SK-N-SH (cell line): ENCODE data around the gene GART. TPM values are rescaled to one million over a fixed set of nuclear protein-coding genes. Genes with fewer than 3 reads are reported as not detected.

ENCODE experiments used
- CTCF ChIA-PET: fragments of 300-600, 350-600 bp; formaldehyde crosslinking; extraction: SDS; loops from one replicate; lab custom pipeline; 2021; lab: Yijun Ruan, JAX
- POLR2A ChIA-PET: fragments of 350-600 bp; sonication (Branson Sonifier 250); formaldehyde crosslinking; extraction: SDS; loops from one replicate; lab custom pipeline; 2020; ENCODE audit warnings: antibody characterized with exemption, inconsistent platforms; lab: Yijun Ruan, JAX
- DNase-seq: peaks from one replicate; pipeline ENCODE4 v3.0.0; 2012
- H2AFZ ChIP-seq: fragments of 200-600 bp; sonication (generic); 2 replicates; pipeline ENCODE4 v1.8.1; 2016; ENCODE audit warnings: antibody characterized with exemption, mild to moderate bottlenecking, low read depth
- H3F3A ChIP-seq: fragments of 200-600 bp; sonication (generic); replicated peaks from 2 replicates; pipeline ENCODE3; 2016; ENCODE audit warnings: antibody characterized with exemption, mild to moderate bottlenecking; ENCODE audit not compliant: insufficient read depth
- H3K27ac ChIP-seq, 2 experiments: fragments of 200-500 bp in 1 of 2; fragments of 200-600 bp in 1 of 2; sonication (Bioruptor generic) in 1 of 2; sonication (generic), shearing (Covaris generic) in 1 of 2; 2 replicates each; pipeline versions ENCODE4 v1.5.1 to v1.6.1; 2014 to 2016; ENCODE audit warnings: low read depth in 2 of 2, inconsistent platforms in 1 of 2, low read length in 1 of 2, mild to moderate bottlenecking in 1 of 2, mixed read lengths in 1 of 2
- H3K27me3 ChIP-seq: fragments of 200-600 bp; sonication (generic), shearing (Covaris generic); 2 replicates; pipeline ENCODE4 v1.6.1; 2016; ENCODE audit warnings: mixed run types; ENCODE audit not compliant: insufficient read depth
- H3K36me3 ChIP-seq, 2 experiments: fragments of 200-500 bp in 1 of 2; fragments of 200-600 bp in 1 of 2; sonication (Bioruptor generic) in 1 of 2; sonication (generic) in 1 of 2; replicated peaks in 1 of 2; 2 replicates each; pipeline versions ENCODE3 to v1.5.1; 2014 to 2016; ENCODE audit warnings: low read length in 1 of 2, mild to moderate bottlenecking in 1 of 2; ENCODE audit not compliant: insufficient read depth in 2 of 2, control insufficient read depth in 1 of 2
- H3K4me1 ChIP-seq, 2 experiments: fragments of 200-500 bp in 1 of 2; fragments of 200-600 bp in 1 of 2; sonication (Bioruptor generic) in 1 of 2; sonication (generic), shearing (Covaris generic) in 1 of 2; 2 replicates each; pipeline versions ENCODE4 v1.5.1 to v1.6.1; 2014 to 2016; ENCODE audit warnings: low read depth in 1 of 2, low read length in 1 of 2, mixed run types in 1 of 2; ENCODE audit not compliant: insufficient read depth in 2 of 2, control insufficient read depth in 1 of 2
- H3K4me2 ChIP-seq: fragments of 200-600 bp; sonication (generic), shearing (Covaris generic); 2 replicates; pipeline ENCODE4 v1.6.1; 2017; ENCODE audit warnings: mixed run types
- H3K4me3 ChIP-seq, 2 experiments: fragments of 200-500 bp in 1 of 2; fragments of 200-600 bp in 1 of 2; sonication (Bioruptor generic) in 1 of 2; sonication (generic), shearing (Covaris generic) in 1 of 2; 2 replicates each; pipeline versions ENCODE4 v1.5.1 to v1.8.1; 2014 to 2016; ENCODE audit warnings: low read depth in 2 of 2, inconsistent platforms in 1 of 2, low read length in 1 of 2, mild to moderate bottlenecking in 1 of 2, mixed read lengths in 1 of 2, moderate library complexity in 1 of 2
- H3K79me2 ChIP-seq: fragments of 200-600 bp; sonication (generic); 2 replicates; pipeline ENCODE4 v1.8.1; 2017; ENCODE audit warnings: mild to moderate bottlenecking; ENCODE audit not compliant: insufficient read depth
- H3K9ac ChIP-seq: fragments of 200-600 bp; sonication (generic); 2 replicates; pipeline ENCODE4 v1.6.1; 2017; ENCODE audit warnings: mixed run types
- H3K9me2 ChIP-seq: fragments of 200-600 bp; sonication (generic); 2 replicates; pipeline ENCODE4 v1.6.1; 2017; ENCODE audit warnings: mixed run types
- H3K9me3 ChIP-seq: fragments of 200-600 bp; sonication (generic); 2 replicates; pipeline ENCODE4 v1.6.1; 2017; ENCODE audit warnings: mixed run types, mild to moderate bottlenecking, moderate library complexity
- H4K20me1 ChIP-seq: fragments of 200-600 bp; sonication (generic); 2 replicates; pipeline ENCODE4 v1.6.1; 2017; ENCODE audit warnings: mild to moderate bottlenecking, mixed run types; ENCODE audit not compliant: insufficient read depth
- CHD2 ChIP-seq: fragments of 150-350 bp; IDR thresholded peaks from 2 replicates; pipeline ENCODE4 v1.6.1; 2018; ENCODE audit warnings: low read length; ENCODE audit not compliant: partially characterized antibody
- ELF1 ChIP-seq: IDR thresholded peaks from 2 replicates; pipeline ENCODE4 v1.4.0; 2012
- EP300 ChIP-seq, 2 experiments: IDR thresholded peaks; 2 replicates each; pipeline versions ENCODE4 v1.4.0 to v1.6.1; 2012; ENCODE audit warnings: borderline replicate concordance in 1 of 2, low read depth in 1 of 2, low read length in 1 of 2
- EZH2phosphoT487 ChIP-seq: fragments of 200-600 bp; sonication (generic); IDR thresholded peaks from 2 replicates; pipeline ENCODE4 v1.6.1; 2017; ENCODE audit warnings: low read depth, mixed run types, mild to moderate bottlenecking, antibody characterized with exemption, moderate library complexity, borderline replicate concordance
- FOXJ3 ChIP-seq: sonication (generic); formaldehyde crosslinking; IDR thresholded peaks from 2 replicates; pipeline ENCODE4 v1.5.1; 2020; ENCODE audit warnings: mild to moderate bottlenecking, missing genetic modification reagents
- FOXM1 ChIP-seq: IDR thresholded peaks from 2 replicates; pipeline ENCODE4 v1.4.0; 2012; ENCODE audit warnings: low read depth, mild to moderate bottlenecking
- GATA2 ChIP-seq: sonication (generic); formaldehyde crosslinking; IDR thresholded peaks from 2 replicates; pipeline ENCODE4 v1.5.0; 2020; ENCODE audit warnings: mild to moderate bottlenecking, missing genetic modification reagents
- JUND ChIP-seq: IDR thresholded peaks from 2 replicates; pipeline ENCODE4 v1.4.0; 2012
- MEF2A ChIP-seq: IDR thresholded peaks from 2 replicates; pipeline ENCODE4 v1.4.0; 2012; ENCODE audit warnings: low read depth, borderline replicate concordance
- NFIC ChIP-seq: IDR thresholded peaks from 2 replicates; pipeline ENCODE4 v1.4.0; 2012; ENCODE audit warnings: borderline replicate concordance
- NRF1 ChIP-seq: IDR thresholded peaks from 2 replicates; pipeline ENCODE4 v1.6.1; 2012; ENCODE audit warnings: low read depth, mild to moderate bottlenecking, low read length
- POLR2AphosphoS5 ChIP-seq: IDR thresholded peaks from 2 replicates; pipeline ENCODE4 v1.6.1; 2012; ENCODE audit warnings: low read depth, low read length
- RCOR1 ChIP-seq: fragments of 150-350 bp; IDR thresholded peaks from 2 replicates; pipeline ENCODE4 v1.6.1; 2017; ENCODE audit warnings: antibody characterized with exemption, low read length
- SMC3 ChIP-seq: IDR thresholded peaks from 2 replicates; pipeline ENCODE4 v1.6.1; 2012; ENCODE audit warnings: low read depth, low read length, improper control_type of control experiment
- TEAD4 ChIP-seq: IDR thresholded peaks from 2 replicates; pipeline ENCODE4 v1.4.0; 2012; ENCODE audit warnings: mild to moderate bottlenecking, borderline replicate concordance; ENCODE audit not compliant: insufficient read depth
- YY1 ChIP-seq: IDR thresholded peaks from 2 replicates; pipeline ENCODE4 v1.4.0; 2012; ENCODE audit warnings: low read depth, mild to moderate bottlenecking
- WGBS: methylation state at CpG from one replicate; pipeline ENCODE4 v1.1.6; 2017; ENCODE audit warnings: low lambda C conversion rate; 5-methylcytosine and 5-hydroxymethylcytosine counted together
- polyA plus RNA-seq, 3 experiments: library from polyadenylated mRNA; depleted of rRNA; stranded (reverse); fragments of >200 nt; gene quantifications; 2 replicates each; pipeline ENCODE4 v1.2.3, GENCODE V29; 2012
- TF ChIP-seq, protein P1 (sequence below): IDR thresholded peaks from 2 replicates; pipeline ENCODE4 v1.6.1; 2012; ENCODE audit warnings: mild to moderate bottlenecking, low read depth, low read length, moderate library complexity
- TF ChIP-seq, protein P2 (sequence below): fragments of 150-350 bp; IDR thresholded peaks from 2 replicates; pipeline ENCODE4 v1.6.1; 2017; ENCODE audit warnings: antibody characterized with exemption, low read length, low read depth, borderline replicate concordance
- TF ChIP-seq, protein P3 (sequence below): IDR thresholded peaks from 2 replicates; pipeline ENCODE4 v1.4.0; 2012; ENCODE audit warnings: low read depth, borderline replicate concordance

The GART gene
- polyA plus RNA-seq, 1 of the 3 experiments (the other 2 are of a cell fraction), result 17.3 TPM

DNA sequence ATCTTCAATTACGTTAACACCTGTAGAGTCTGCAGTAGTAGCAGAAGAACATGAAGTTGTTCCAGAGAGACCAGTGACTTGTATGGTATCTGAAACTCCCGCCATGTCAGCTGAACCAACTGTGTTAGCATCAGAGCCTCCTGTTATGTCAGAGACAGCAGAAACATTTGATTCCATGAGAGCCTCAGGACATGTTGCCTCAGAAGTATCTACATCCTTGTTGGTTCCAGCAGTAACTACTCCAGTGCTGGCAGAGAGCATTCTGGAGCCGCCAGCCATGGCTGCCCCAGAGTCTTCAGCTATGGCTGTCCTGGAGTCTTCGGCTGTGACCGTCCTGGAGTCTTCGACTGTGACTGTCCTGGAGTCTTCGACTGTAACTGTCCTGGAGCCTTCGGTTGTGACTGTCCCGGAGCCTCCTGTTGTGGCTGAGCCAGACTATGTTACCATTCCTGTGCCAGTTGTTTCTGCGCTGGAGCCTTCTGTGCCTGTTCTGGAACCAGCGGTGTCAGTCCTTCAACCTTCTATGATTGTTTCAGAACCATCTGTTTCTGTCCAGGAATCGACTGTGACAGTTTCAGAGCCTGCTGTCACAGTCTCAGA, 11.2 kb upstream of the GART start:
- H3K9ac ChIP-seq, result no peak overlapping the region
- 87% methylated on average over 6 of the region's 12 CpGs for WGBS
- POLR2A ChIA-PET, result no interaction called here
- no peaks in the 10 kb centered on the region; a peak in 2 of 4 replicates for H3K4me1 ChIP-seq
- H3K27ac ChIP-seq, result no peak overlapping the region
- no peak overlapping the region for H3K4me2 ChIP-seq
- DNase-seq, result no peak
- H3K9me2 ChIP-seq, result no peaks in the 10 kb centered on the region
- no peak overlapping the region for H3K4me3 ChIP-seq
- no peak overlapping the region for H2AFZ ChIP-seq
- H4K20me1 ChIP-seq, result peaks cover 97% of the 10 kb centered on the region
- TF ChIP-seq NFIC, result no peak
- TF ChIP-seq EZH2phosphoT487, result no peak
- TF ChIP-seq FOXJ3 (CRISPR knock-in tag), result no peak
- TF ChIP-seq MEF2A, result no peak
- TF ChIP-seq NRF1, result no peak
- TF ChIP-seq JUND, result no peak
- no peak for TF ChIP-seq SMC3
- TF ChIP-seq TEAD4, result no peak
- no peak for TF ChIP-seq YY1
- TF ChIP-seq POLR2AphosphoS5, result no peak
- no peak for TF ChIP-seq ELF1
- no peak for TF ChIP-seq FOXM1
- TF ChIP-seq, protein P1, sequence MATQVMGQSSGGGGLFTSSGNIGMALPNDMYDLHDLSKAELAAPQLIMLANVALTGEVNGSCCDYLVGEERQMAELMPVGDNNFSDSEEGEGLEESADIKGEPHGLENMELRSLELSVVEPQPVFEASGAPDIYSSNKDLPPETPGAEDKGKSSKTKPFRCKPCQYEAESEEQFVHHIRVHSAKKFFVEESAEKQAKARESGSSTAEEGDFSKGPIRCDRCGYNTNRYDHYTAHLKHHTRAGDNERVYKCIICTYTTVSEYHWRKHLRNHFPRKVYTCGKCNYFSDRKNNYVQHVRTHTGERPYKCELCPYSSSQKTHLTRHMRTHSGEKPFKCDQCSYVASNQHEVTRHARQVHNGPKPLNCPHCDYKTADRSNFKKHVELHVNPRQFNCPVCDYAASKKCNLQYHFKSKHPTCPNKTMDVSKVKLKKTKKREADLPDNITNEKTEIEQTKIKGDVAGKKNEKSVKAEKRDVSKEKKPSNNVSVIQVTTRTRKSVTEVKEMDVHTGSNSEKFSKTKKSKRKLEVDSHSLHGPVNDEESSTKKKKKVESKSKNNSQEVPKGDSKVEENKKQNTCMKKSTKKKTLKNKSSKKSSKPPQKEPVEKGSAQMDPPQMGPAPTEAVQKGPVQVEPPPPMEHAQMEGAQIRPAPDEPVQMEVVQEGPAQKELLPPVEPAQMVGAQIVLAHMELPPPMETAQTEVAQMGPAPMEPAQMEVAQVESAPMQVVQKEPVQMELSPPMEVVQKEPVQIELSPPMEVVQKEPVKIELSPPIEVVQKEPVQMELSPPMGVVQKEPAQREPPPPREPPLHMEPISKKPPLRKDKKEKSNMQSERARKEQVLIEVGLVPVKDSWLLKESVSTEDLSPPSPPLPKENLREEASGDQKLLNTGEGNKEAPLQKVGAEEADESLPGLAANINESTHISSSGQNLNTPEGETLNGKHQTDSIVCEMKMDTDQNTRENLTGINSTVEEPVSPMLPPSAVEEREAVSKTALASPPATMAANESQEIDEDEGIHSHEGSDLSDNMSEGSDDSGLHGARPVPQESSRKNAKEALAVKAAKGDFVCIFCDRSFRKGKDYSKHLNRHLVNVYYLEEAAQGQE, result no peak
- TF ChIP-seq CHD2, result no peak
- TF ChIP-seq, protein P2, sequence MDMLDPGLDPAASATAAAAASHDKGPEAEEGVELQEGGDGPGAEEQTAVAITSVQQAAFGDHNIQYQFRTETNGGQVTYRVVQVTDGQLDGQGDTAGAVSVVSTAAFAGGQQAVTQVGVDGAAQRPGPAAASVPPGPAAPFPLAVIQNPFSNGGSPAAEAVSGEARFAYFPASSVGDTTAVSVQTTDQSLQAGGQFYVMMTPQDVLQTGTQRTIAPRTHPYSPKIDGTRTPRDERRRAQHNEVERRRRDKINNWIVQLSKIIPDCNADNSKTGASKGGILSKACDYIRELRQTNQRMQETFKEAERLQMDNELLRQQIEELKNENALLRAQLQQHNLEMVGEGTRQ, result no peak
- TF ChIP-seq GATA2 (CRISPR knock-in tag), result no peak
- no peak for TF ChIP-seq EP300 (IDR thresholded peaks at IDR 0.05; ENCODE audit: borderline replicate concordance in 1 of 2, low read depth in 1 of 2, low read length in 1 of 2)
- no peak for TF ChIP-seq RCOR1
- TF ChIP-seq, protein P3, sequence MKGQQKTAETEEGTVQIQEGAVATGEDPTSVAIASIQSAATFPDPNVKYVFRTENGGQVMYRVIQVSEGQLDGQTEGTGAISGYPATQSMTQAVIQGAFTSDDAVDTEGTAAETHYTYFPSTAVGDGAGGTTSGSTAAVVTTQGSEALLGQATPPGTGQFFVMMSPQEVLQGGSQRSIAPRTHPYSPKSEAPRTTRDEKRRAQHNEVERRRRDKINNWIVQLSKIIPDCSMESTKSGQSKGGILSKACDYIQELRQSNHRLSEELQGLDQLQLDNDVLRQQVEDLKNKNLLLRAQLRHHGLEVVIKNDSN, result no peak
- TF ChIP-seq, all 33 proteins: peak for 0
- CTCF ChIA-PET, result no interaction called here
- H3K79me2 ChIP-seq, result peaks cover 99% of the 10 kb centered on the region
- H3F3A ChIP-seq, result no peaks in the 10 kb centered on the region
- H3K27me3 ChIP-seq, result no peaks in the 10 kb centered on the region
- H3K36me3 ChIP-seq, result peaks cover 90 to 94% of the 10 kb centered on the region in 2 experiments
- no peaks in the 10 kb centered on the region for H3K9me3 ChIP-seq
